GM20000 (cell line): ENCODE data around the gene FMN1.

Experiments
- DNase-seq: peaks from one replicate; pipeline ENCODE4 v3.0.0; 2012; ENCODE audit warnings: low spot score
- CTCF ChIP-seq: IDR thresholded peaks from 2 replicates; pipeline ENCODE4 v1.5.1; 2012; ENCODE audit warnings: mild to moderate bottlenecking, control low read depth; ENCODE audit errors: extremely low read depth, missing control alignments

FMN1 gene

DNA sequence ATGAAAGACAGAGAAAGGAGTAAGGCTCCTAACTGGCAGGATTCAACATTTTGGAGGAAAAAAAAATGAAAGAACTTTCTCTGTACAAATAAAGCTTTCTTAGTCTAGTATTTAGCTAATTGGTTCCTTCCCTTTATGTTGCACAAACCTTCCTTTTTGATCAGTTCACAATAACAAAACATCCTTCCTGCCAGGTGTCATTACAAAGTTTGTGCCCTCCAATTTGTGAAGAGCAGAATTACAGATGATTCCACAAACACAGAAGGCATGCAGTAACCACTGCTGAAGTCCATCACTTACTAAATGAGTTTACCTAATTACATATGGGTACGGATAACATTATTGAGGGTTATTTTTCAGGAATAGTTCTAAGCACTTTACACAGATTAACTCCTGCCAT is 179.9 kb downstream of the FMN1 start:
- TF ChIP-seq CTCF, result no peak
- DNase-seq, result no peak

- no peak for TF ChIP-seq CTCF
- DNase-seq, result no peak
Observed at GRCh38 chr15:33013827-33014445, 180.6 kb downstream of the FMN1 start.

- TF ChIP-seq CTCF, result no peak
- no peak for DNase-seq
Observed at GRCh38 chr15:33011976-33012375, 182.5 kb downstream of the FMN1 start.

DNA sequence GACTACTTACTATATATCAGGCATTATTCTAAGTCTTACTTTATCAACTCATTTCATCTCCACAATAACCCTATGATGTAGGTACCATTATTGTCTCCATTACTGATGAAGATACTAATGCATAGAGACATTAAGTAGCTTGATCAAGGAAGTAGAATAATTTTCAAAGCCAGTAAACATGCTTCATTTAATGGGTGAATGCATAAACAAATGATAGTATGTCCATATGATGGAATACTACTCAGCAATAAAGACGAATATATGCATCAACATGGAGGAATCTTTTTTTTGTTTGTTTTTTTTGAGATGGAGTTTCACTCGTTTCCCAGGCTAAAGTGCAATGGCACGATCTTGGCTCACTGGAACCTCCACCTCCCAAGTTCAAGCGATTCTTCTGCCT is 184.9 kb downstream of the FMN1 start:
- no peak for TF ChIP-seq CTCF
- DNase-seq, result no peak

DNA sequence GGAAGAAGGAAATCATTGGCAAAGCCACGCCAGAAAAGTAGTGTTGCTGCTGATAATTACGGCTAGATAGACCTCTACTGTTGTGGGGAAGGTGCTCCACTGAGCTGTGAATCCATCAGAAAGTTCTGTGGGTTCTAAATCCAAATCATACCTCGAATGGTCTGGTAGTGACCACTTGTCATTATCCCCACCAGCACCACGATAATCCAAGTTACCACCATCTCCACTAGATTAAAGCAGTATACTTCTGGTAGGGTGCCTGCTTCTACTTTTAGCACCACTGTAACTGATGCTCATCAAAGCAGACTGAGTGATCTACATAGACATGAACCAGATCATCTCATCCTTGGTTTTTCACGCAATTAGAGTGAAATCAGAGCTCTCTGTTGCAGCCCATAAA is 185.5 kb downstream of the FMN1 start:
- no peak for TF ChIP-seq CTCF
- no peak for DNase-seq

GRCh38 chr15:33008284-33008995 is 186.1 kb downstream of the FMN1 start:
- TF ChIP-seq CTCF, result no peak
- no peak for DNase-seq

DNA sequence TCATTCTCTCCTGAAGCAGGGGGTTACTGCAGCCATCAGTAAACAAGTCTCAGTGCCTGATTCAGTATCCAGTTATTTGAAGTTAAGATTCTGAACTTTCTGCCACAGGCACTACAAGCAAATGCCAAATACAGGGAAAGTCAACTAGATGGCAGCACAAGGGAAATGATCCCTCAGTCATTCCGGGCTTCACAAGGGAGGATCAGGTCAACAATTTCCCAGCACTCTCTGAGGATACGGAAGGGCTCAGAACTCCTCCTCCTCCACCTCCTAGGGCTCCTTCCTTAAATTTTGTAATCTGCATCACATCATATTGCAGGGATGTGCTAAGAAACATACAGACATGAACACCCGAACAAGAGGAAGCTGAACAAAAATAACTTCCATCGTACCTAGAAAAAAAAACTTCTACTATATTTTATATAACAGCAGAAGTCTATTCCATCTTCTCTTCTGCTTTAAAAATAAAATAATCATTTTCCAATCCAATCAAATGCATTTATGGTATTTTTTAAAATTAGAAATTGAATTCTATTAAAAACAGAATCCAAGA is 187.1 kb downstream of the FMN1 start:
- no peak for DNase-seq

More for the DNA sequence above, 187.1 kb downstream of the FMN1 start:
- no peak for TF ChIP-seq CTCF
